HCT116 (cell line): ENCODE measurements around the gene TBX5. TPM values are rescaled to one million over a fixed set of nuclear protein-coding genes. Genes with fewer than 3 reads are reported as not detected.

Source experiments
- ATAC-seq: fragments of 200-7000 bp; cut with Tn5 transposase; 2 replicates; pipeline ENCODE4 v1.9.1; 2020; ENCODE audit warnings: mild to moderate bottlenecking, moderate library complexity
- BruUV-seq: library from RNA; stranded (reverse); fragments of 400-500 nt; replicated peaks from 2 replicates; lab custom pipeline; 2021; lab: Mats Ljungman, UMichigan
- CTCF ChIA-PET: fragments of 300-600 bp; sonication (Branson Sonifier 250); formaldehyde crosslinking; loops from one replicate; lab custom pipeline; 2021; ENCODE audit warnings: antibody characterized with exemption; lab: Charles Lee
- POLR2A ChIA-PET: fragments of 300-600, 350-600 bp; sonication (Branson Sonifier 250); formaldehyde crosslinking; loops from one replicate; lab custom pipeline; 2021; ENCODE audit warnings: antibody characterized with exemption; lab: Charles Lee
- RAD21 ChIA-PET, 2 experiments: fragments of 300-600 bp; sonication (Branson Sonifier 250); formaldehyde crosslinking; loops; one replicate each; lab custom pipeline; 2023; ENCODE audit warnings: low total read pairs in 2 of 2; ENCODE audit not compliant: uncharacterized antibody in 2 of 2, unreplicated experiment in 2 of 2, low non-redundant PET in 1 of 2; lab: Charles Lee
- DNase-seq: peaks from one replicate; pipeline ENCODE4 v3.0.0-alpha.2; 2010; ENCODE audit warnings: low read depth, low spot score
- H2AFZ ChIP-seq: fragments of 200-600 bp; shearing (Covaris generic), sonication (generic); 2 replicates; pipeline ENCODE4 v1.6.1; 2017; ENCODE audit warnings: low read depth, mixed run types, mixed read lengths, antibody characterized with exemption, low read length; ENCODE audit not compliant: poor library complexity, severe bottlenecking
- H3K27ac ChIP-seq: 2 replicates; pipeline ENCODE4 v1.5.1; 2012; ENCODE audit warnings: low read depth, low read length
- H3K27me3 ChIP-seq: fragments of 200-600 bp; sonication (generic); 2 replicates; pipeline ENCODE4 v1.6.1; 2016; ENCODE audit warnings: mixed run types, low read length, mixed read lengths; ENCODE audit not compliant: insufficient read depth
- H3K36me3 ChIP-seq, 2 experiments: fragments of 200-500 bp in 1 of 2; fragments of 200-600 bp in 1 of 2; sonication (Bioruptor generic) in 1 of 2; sonication (generic) in 1 of 2; 2 replicates each; pipeline versions ENCODE4 v1.5.1 to v1.6.1; 2014 to 2016; ENCODE audit warnings: low read length in 2 of 2, inconsistent platforms in 1 of 2, mixed read lengths in 1 of 2, mixed run types in 1 of 2; ENCODE audit not compliant: insufficient read depth in 2 of 2, control insufficient read depth in 1 of 2
- H3K4me1 ChIP-seq, 2 experiments: fragments of 200-600 bp in 1 of 2; sonication (generic) in 1 of 2; 2 replicates each; pipeline versions ENCODE4 v1.5.1 to v1.6.1; 2012 to 2017; ENCODE audit warnings: low read length in 2 of 2, inconsistent platforms in 1 of 2, mild to moderate bottlenecking in 1 of 2, mixed read lengths in 1 of 2, mixed run types in 1 of 2, moderate library complexity in 1 of 2; ENCODE audit not compliant: insufficient read depth in 2 of 2, control insufficient read depth in 1 of 2
- H3K4me2 ChIP-seq: fragments of 200-600 bp; sonication (generic); 2 replicates; pipeline ENCODE4 v1.6.1; 2017; ENCODE audit warnings: mixed run types, low read length, mixed read lengths
- H3K4me3 ChIP-seq, 2 experiments: fragments of 200-600 bp in 1 of 2; sonication (generic) in 1 of 2; replicated peaks in 1 of 2; 2 replicates each; pipeline ENCODE4 v1.5.1; 2011 to 2016; ENCODE audit warnings: low read length in 2 of 2, control low read depth in 1 of 2, low read depth in 1 of 2, mild to moderate bottlenecking in 1 of 2, mixed read lengths in 1 of 2, mixed run types in 1 of 2
- H3K79me2 ChIP-seq: fragments of 200-600 bp; sonication (generic); 2 replicates; pipeline ENCODE4 v1.6.1; 2017; ENCODE audit warnings: mild to moderate bottlenecking, mixed run types, low read length, moderate library complexity, mixed read lengths; ENCODE audit not compliant: insufficient read depth
- H3K9ac ChIP-seq: fragments of 200-600 bp; sonication (generic); 2 replicates; pipeline ENCODE4 v1.6.1; 2016; ENCODE audit warnings: low read length, mixed read lengths
- H3K9me2 ChIP-seq: fragments of 200-600 bp; sonication (generic), shearing (Covaris generic); 2 replicates; pipeline ENCODE4 v1.6.1; 2017; ENCODE audit warnings: mixed run types, mild to moderate bottlenecking, moderate library complexity; ENCODE audit not compliant: insufficient read depth
- H3K9me3 ChIP-seq, 2 experiments: fragments of 200-500 bp in 1 of 2; fragments of 200-600 bp in 1 of 2; sonication (Bioruptor generic) in 1 of 2; sonication (generic) in 1 of 2; 2 replicates each; pipeline ENCODE4 v1.6.1; 2014 to 2017; ENCODE audit warnings: low read length in 2 of 2, mixed read lengths in 2 of 2, inconsistent platforms in 1 of 2, low read depth in 1 of 2, mild to moderate bottlenecking in 1 of 2, mixed run types in 1 of 2, moderate library complexity in 1 of 2; ENCODE audit not compliant: control insufficient read depth in 1 of 2, insufficient read depth in 1 of 2
- H4K20me1 ChIP-seq: fragments of 200-600 bp; sonication (generic), shearing (Covaris generic); 2 replicates; pipeline ENCODE4 v1.6.1; 2017; ENCODE audit warnings: mixed run types, mild to moderate bottlenecking, moderate library complexity; ENCODE audit not compliant: insufficient read depth
- ATF3 ChIP-seq: IDR thresholded peaks from 2 replicates; pipeline ENCODE4 v1.6.1; 2012
- CEBPB ChIP-seq: IDR thresholded peaks from 2 replicates; pipeline ENCODE4 v1.6.1; 2012; ENCODE audit warnings: low read depth
- CTCF ChIP-seq, 3 experiments: fragments of 200-600 bp in 1 of 3; sonication (generic) in 1 of 3; IDR thresholded peaks in 2 of 3; conservative IDR thresholded peaks in 1 of 3; 2 replicates each; pipeline ENCODE4 v1.5.1; 2012 to 2017; ENCODE audit warnings: low read depth in 2 of 3, low read length in 2 of 3, antibody characterized with exemption in 1 of 3, borderline replicate concordance in 1 of 3, control low read depth in 1 of 3, mild to moderate bottlenecking in 1 of 3, mixed read lengths in 1 of 3, mixed run types in 1 of 3, moderate library complexity in 1 of 3; ENCODE audit not compliant: insufficient read depth in 1 of 3
- ELF1 ChIP-seq: IDR thresholded peaks from 2 replicates; pipeline ENCODE4 v1.6.1; 2012; ENCODE audit warnings: low read depth, borderline replicate concordance
- FOSL1 ChIP-seq: IDR thresholded peaks from 2 replicates; pipeline ENCODE4 v1.6.1; 2012; ENCODE audit warnings: low read depth
- MAX ChIP-seq: IDR thresholded peaks from 2 replicates; pipeline ENCODE4 v1.6.1; 2012
- POLR2A ChIP-seq: IDR thresholded peaks from 2 replicates; pipeline ENCODE4 v1.7.0; 2011; ENCODE audit warnings: borderline replicate concordance; ENCODE audit not compliant: insufficient read depth, insufficient read length; ENCODE audit errors: extremely low read depth
- RAD21 ChIP-seq: IDR thresholded peaks from 2 replicates; pipeline ENCODE4 v1.6.1; 2012; ENCODE audit warnings: low read depth, mild to moderate bottlenecking
- SIN3A ChIP-seq: IDR thresholded peaks from 2 replicates; pipeline ENCODE4 v1.6.1; 2012; ENCODE audit warnings: low read depth
- YY1 ChIP-seq: IDR thresholded peaks from 2 replicates; pipeline ENCODE4 v1.6.1; 2011; ENCODE audit warnings: low read length, low read depth, moderate library complexity, mild to moderate bottlenecking; ENCODE audit not compliant: insufficient replicate concordance; ENCODE audit errors: extremely low read depth
- intact Hi-C: fragments of 100-400 bp; cut with micrococcal nuclease; formaldehyde crosslinking; loops from 2 replicates; pipeline ENCODE4 v1.10.0; 2022
- total RNA-seq: library from RNA; stranded (reverse); gene quantifications from one replicate; pipeline ENCODE4 v1.2.1, GENCODE V29; 2021; ENCODE audit not compliant: unreplicated experiment

TBX5 gene
- total RNA-seq, 1 experiment from 2014 or later = 0.10 TPM

- no peaks in the 10 kb centered on the region for H3K4me1 ChIP-seq
- no peak overlapping the region for H3K4me2 ChIP-seq
- intact Hi-C loops = no loop called here
- ChIA-PET RAD21 (no interaction called here), CTCF (no interaction called here)
- no peaks in the 10 kb centered on the region for H3K36me3 ChIP-seq
- H4K20me1 ChIP-seq = no peaks in the 10 kb centered on the region
- no peak for DNase-seq
- H3K9me3 ChIP-seq = no peaks in the 10 kb centered on the region
- H3K9me2 ChIP-seq = no peaks in the 10 kb centered on the region
- no TSS peak for BruUV-seq
- no peak overlapping the region for H3K9ac ChIP-seq
- no peak for TF ChIP-seq SIN3A
- TF ChIP-seq MAX = no peak
- TF ChIP-seq CTCF (IDR thresholded peaks at IDR 0.05 in 2 of 3, conservative IDR thresholded peaks at IDR 0.05 in 1 of 3; ENCODE audit: borderline replicate concordance in 1 of 3, insufficient read depth in 1 of 3, low read depth in 2 of 3, low read length in 2 of 3) = no peak
- TF ChIP-seq CEBPB = no peak
- TF ChIP-seq FOSL1 = no peak
- no peak for TF ChIP-seq POLR2A
- no peak for TF ChIP-seq ELF1
- no peak for TF ChIP-seq YY1
- TF ChIP-seq RAD21 = no peak
- TF ChIP-seq ATF3 = no peak
- TF ChIP-seq, all 23 proteins: peak for 0
- ATAC-seq = no peak
- H3K27me3 ChIP-seq = peaks cover 26% of the 10 kb centered on the region
- no peak overlapping the region for H2AFZ ChIP-seq
- POLR2A ChIA-PET = no interaction called here
- H3K79me2 ChIP-seq = no peaks in the 10 kb centered on the region
- H3K4me3 ChIP-seq = no peak overlapping the region
- no peak overlapping the region for H3K27ac ChIP-seq
Observed at GRCh38 chr12:114344303-114344663, 61.7 kb downstream of the TBX5 start.
